ENCODE results near the gene FHL1.

- TF ChIP-seq CTCF (conservative IDR thresholded peaks at IDR 0.05; ENCODE audit: low read depth, low read length) (no peak), EZH2phosphoT487 (IDR thresholded peaks at IDR 0.05; ENCODE audit: borderline replicate concordance, low read length) (no peak)
These were observed 42.8 kb downstream of the FHL1 start for GRCh38 chrX:136190038-136190713.

Data from PC-3 (cell line).